Osteoblast (primary cell): Measurements from ENCODE around the gene FHIT. TPM values are rescaled to one million over a fixed set of nuclear protein-coding genes. Genes with fewer than 3 reads are reported as not detected.

Experiments
- DNase-seq: peaks from one replicate; pipeline ENCODE4 v3.0.0; 2011; ENCODE audit warnings: low spot score, mixed read lengths; ENCODE audit not compliant: insufficient read length; ENCODE audit errors: missing footprints
- H2AFZ ChIP-seq: 2 replicates; pipeline ENCODE4 v1.6.0; 2011; ENCODE audit warnings: mild to moderate bottlenecking, low read length
- H3K27ac ChIP-seq: 2 replicates; pipeline ENCODE4 v1.5.1; 2011; ENCODE audit warnings: mild to moderate bottlenecking, low read depth, low read length, moderate library complexity
- H3K27me3 ChIP-seq: 2 replicates; pipeline ENCODE4 v1.6.0; 2012; ENCODE audit warnings: mild to moderate bottlenecking, control low read depth, inconsistent platforms, low read length, moderate library complexity; ENCODE audit not compliant: insufficient read depth
- H3K36me3 ChIP-seq: 2 replicates; pipeline ENCODE4 v1.5.1; 2011; ENCODE audit warnings: mild to moderate bottlenecking, low read length, control low read depth, moderate library complexity; ENCODE audit not compliant: insufficient read depth
- H3K4me1 ChIP-seq: 2 replicates; pipeline ENCODE4 v1.5.1; 2011; ENCODE audit warnings: mild to moderate bottlenecking, low read length, control low read depth, moderate library complexity; ENCODE audit not compliant: insufficient read depth
- H3K4me2 ChIP-seq: 2 replicates; pipeline ENCODE4 v1.6.0; 2011; ENCODE audit warnings: mild to moderate bottlenecking, low read length; ENCODE audit not compliant: insufficient read depth
- H3K4me3 ChIP-seq: fragments of 200-600 bp; sonication (generic); 3 replicates; pipeline ENCODE4 v1.5.1; 2012; ENCODE audit warnings: mild to moderate bottlenecking, low read length, inconsistent platforms; ENCODE audit not compliant: insufficient read depth
- H3K79me2 ChIP-seq: 2 replicates; pipeline ENCODE4 v1.6.0; 2012; ENCODE audit warnings: mild to moderate bottlenecking, low read length, control low read depth, inconsistent platforms; ENCODE audit not compliant: insufficient read depth
- H3K9me3 ChIP-seq: 2 replicates; pipeline ENCODE4 v1.5.1; 2011; ENCODE audit warnings: low read depth, low read length, control low read depth
- H4K20me1 ChIP-seq: 2 replicates; pipeline ENCODE4 v1.6.0; 2012; ENCODE audit warnings: mild to moderate bottlenecking, low read length, control low read depth; ENCODE audit not compliant: insufficient read depth
- total RNA-seq: library from RNA; depleted of rRNA; stranded (reverse); fragments of >200 nt; gene quantifications from 2 replicates; pipeline ENCODE4 v1.2.3, GENCODE V29; 2012
- TF ChIP-seq, protein P1 (sequence below): IDR thresholded peaks from 2 replicates; pipeline ENCODE4 v1.5.1; 2011; ENCODE audit warnings: mild to moderate bottlenecking, low read depth, low read length, moderate library complexity; ENCODE audit errors: extremely low read depth

Gene FHIT
- total RNA-seq, 1 donor = 3.3 TPM

DNA sequence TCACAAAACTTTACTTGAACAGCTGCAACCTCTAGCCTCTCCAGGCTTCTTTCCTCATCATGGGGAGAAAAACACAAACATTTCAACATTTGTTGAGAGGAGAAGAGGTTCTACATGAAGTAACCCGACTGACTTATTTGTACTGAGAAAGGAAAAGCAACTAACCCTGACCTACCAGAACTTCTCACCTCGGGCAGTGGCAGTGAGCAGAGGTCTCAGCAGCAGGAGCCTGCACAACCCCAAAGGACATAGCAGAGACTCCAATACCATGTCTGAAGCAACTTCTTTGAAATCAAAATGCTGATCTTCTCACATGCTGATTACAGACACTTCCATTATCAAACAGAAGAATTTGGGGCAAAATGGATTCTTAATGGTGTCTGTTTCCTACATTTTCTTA lies 1115.8 kb downstream of the FHIT start:
- H3K36me3 ChIP-seq = no peaks in the 10 kb centered on the region
- TF ChIP-seq, protein P1, sequence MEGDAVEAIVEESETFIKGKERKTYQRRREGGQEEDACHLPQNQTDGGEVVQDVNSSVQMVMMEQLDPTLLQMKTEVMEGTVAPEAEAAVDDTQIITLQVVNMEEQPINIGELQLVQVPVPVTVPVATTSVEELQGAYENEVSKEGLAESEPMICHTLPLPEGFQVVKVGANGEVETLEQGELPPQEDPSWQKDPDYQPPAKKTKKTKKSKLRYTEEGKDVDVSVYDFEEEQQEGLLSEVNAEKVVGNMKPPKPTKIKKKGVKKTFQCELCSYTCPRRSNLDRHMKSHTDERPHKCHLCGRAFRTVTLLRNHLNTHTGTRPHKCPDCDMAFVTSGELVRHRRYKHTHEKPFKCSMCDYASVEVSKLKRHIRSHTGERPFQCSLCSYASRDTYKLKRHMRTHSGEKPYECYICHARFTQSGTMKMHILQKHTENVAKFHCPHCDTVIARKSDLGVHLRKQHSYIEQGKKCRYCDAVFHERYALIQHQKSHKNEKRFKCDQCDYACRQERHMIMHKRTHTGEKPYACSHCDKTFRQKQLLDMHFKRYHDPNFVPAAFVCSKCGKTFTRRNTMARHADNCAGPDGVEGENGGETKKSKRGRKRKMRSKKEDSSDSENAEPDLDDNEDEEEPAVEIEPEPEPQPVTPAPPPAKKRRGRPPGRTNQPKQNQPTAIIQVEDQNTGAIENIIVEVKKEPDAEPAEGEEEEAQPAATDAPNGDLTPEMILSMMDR = no peak
- no peak overlapping the region for H2AFZ ChIP-seq
- H3K27ac ChIP-seq = no peak overlapping the region
- H3K9me3 ChIP-seq = no peaks in the 10 kb centered on the region
- H4K20me1 ChIP-seq = no peaks in the 10 kb centered on the region
- no peaks in the 10 kb centered on the region for H3K79me2 ChIP-seq
- DNase-seq = no peak
- H3K27me3 ChIP-seq = no peaks in the 10 kb centered on the region
- no peak overlapping the region for H3K4me3 ChIP-seq
- no peaks in the 10 kb centered on the region for H3K4me1 ChIP-seq
- no peak overlapping the region for H3K4me2 ChIP-seq

DNA sequence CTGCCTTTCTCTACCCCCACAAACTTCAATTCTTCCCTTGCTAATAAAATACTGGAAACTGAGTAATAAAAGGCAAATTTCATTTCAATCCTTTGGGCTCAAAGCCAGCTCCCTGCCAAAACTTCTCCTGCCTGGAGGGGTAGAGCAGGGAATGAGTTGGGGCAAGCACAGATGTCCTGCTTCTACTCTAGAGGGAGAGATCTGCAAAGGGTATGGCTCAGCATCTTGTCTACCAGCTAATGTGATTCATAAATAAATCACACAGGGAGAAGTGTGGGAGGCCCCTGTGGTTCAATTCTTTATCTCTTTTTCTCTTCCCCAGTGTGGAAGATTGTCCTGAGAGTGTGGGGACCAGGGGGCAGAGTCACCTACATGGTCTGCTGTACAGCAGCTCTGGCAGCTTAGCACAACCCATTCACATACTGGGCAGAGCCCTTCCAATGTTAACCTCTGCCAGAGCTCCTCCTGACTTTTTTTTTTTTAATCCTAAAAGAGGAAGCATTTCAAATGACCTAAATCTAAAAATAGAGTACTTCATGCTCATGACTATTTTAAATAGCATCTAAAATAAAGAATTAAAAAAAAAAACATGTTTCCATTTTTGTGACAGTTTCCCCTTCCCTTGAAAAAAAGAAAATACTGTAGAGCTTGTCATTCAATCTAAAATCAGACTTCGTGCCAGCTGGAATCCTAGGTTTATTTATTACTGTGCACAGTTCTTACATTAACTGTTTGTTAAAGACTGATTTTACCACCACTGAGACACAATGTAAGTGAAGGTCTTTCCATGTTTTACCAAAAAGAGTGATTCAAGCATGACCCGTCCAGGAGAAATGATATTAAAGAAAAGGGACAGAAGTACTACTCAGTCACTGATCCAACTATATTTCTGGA lies 1117.7 kb downstream of the FHIT start:
- no peak overlapping the region for H2AFZ ChIP-seq
- H4K20me1 ChIP-seq = no peaks in the 10 kb centered on the region
- TF ChIP-seq, protein P1 = no peak
- no peak overlapping the region for H3K27ac ChIP-seq
- H3K4me3 ChIP-seq = no peak overlapping the region
- no peaks in the 10 kb centered on the region for H3K36me3 ChIP-seq
- H3K9me3 ChIP-seq = no peaks in the 10 kb centered on the region
- no peak for DNase-seq
- no peaks in the 10 kb centered on the region for H3K27me3 ChIP-seq
- no peaks in the 10 kb centered on the region for H3K79me2 ChIP-seq
- H3K4me1 ChIP-seq = no peaks in the 10 kb centered on the region
- no peak overlapping the region for H3K4me2 ChIP-seq

DNA sequence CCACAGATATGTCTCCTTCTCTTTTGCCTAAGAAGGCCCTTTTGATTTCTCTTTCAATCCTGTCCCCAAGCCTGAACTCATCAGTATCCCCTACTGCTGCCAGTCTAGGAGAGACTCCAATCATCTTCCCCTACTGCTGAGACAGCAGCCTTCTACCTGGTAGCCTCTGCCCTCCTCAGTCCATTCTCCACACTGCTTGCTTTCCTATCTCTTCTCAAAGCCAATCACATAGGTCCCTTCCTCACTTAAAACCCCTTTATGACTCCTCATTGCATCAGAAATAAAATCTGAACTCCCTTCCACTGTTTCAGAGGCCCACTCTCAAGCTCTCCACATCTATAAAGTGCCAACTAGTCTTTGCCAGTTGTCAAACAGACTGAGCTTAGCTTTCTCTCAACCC lies 1119.6 kb downstream of the FHIT start:
- TF ChIP-seq, protein P1 = no peak
- no peak overlapping the region for H3K4me2 ChIP-seq
- no peaks in the 10 kb centered on the region for H3K9me3 ChIP-seq
- no peaks in the 10 kb centered on the region for H3K79me2 ChIP-seq
- no peak for DNase-seq
- H4K20me1 ChIP-seq = no peaks in the 10 kb centered on the region
- no peaks in the 10 kb centered on the region for H3K4me1 ChIP-seq
- H3K4me3 ChIP-seq = no peak overlapping the region
- no peaks in the 10 kb centered on the region for H3K36me3 ChIP-seq
- H3K27ac ChIP-seq = no peak overlapping the region
- H2AFZ ChIP-seq = no peak overlapping the region
- H3K27me3 ChIP-seq = no peaks in the 10 kb centered on the region

DNA sequence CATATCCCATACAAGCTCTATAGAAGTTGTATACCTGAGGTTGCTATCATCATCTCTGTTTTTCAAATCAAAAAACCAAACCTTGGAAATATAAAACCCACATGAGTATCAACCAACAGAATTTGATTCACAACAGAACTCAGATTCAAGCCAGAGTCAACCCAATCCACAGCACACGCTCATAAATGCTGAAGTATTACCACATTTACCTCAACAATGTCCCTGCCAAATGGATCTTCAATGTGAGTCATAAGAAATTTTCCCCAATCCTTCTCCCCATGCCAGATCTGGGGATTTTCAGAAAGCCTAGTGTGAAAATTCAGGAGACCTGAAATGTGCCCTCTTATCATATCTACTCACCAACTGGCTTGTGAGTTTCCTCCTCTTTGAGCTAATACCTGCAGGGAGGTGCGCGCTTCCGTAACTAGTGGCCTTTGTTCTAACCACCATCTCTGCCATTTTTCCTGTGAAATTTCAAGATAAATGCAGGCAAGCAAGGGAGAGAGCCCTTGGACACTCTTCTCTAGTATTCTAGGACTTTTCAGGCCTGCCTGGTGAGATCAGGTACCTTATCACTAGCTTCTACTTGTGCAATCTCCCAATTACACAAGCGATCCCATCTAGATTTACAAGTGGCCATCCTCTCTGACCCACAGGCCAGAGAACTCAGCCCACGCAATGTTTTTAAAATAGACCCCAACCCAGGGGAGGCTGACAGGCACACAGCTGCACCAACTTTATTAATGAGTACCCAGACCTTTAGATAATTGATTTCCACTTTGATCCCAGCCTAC lies 1124.5 kb downstream of the FHIT start:
- TF ChIP-seq, protein P1 = no peak
- Histone ChIP-seq H3K4me2 (no peak overlapping the region), H2AFZ (no peak overlapping the region), H4K20me1 (no peaks in the 10 kb centered on the region), H3K36me3 (no peaks in the 10 kb centered on the region), H3K27ac (no peak overlapping the region), H3K4me1 (no peaks in the 10 kb centered on the region), H3K79me2 (no peaks in the 10 kb centered on the region), H3K9me3 (no peaks in the 10 kb centered on the region), H3K4me3 (no peak overlapping the region), H3K27me3 (no peaks in the 10 kb centered on the region)
- DNase-seq = no peak
